Measurements from ENCODE around the gene OSBPL10. TPM values are rescaled to one million over a fixed set of nuclear protein-coding genes. Genes with fewer than 3 reads are reported as not detected.

OSBPL10 gene
- total RNA-seq, 1 donor = 29.0 TPM

DNA sequence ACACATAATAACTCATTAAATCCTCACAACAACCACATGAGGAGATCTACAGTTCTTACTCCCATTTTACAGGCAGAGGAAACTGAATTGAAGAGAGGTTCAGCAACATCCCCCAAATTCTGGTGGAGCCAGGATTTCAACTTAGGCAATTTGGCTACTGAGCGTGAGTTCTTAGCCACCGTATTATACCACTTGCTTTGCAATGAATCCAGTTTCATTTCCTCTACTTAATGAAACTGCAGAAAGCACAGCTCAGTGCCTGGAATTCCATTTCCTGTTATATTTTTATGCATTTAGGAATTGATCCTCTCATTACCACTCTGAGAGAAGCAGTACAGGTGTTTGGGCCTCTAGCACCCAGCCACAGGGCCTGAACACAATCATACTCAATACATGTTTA lies 4.8 kb upstream of the OSBPL10 start:
- no peak overlapping the region for H3K27ac ChIP-seq (ENCODE audit: low read depth, low read length)
- TF ChIP-seq, protein P1, sequence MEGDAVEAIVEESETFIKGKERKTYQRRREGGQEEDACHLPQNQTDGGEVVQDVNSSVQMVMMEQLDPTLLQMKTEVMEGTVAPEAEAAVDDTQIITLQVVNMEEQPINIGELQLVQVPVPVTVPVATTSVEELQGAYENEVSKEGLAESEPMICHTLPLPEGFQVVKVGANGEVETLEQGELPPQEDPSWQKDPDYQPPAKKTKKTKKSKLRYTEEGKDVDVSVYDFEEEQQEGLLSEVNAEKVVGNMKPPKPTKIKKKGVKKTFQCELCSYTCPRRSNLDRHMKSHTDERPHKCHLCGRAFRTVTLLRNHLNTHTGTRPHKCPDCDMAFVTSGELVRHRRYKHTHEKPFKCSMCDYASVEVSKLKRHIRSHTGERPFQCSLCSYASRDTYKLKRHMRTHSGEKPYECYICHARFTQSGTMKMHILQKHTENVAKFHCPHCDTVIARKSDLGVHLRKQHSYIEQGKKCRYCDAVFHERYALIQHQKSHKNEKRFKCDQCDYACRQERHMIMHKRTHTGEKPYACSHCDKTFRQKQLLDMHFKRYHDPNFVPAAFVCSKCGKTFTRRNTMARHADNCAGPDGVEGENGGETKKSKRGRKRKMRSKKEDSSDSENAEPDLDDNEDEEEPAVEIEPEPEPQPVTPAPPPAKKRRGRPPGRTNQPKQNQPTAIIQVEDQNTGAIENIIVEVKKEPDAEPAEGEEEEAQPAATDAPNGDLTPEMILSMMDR (IDR thresholded peaks at IDR 0.05; ENCODE audit: extremely low read depth, low read depth, low read length) = no peak
- no peak overlapping the region for H2AFZ ChIP-seq (ENCODE audit: low read length)
- H3K36me3 ChIP-seq (ENCODE audit: insufficient read depth, low read length) = no peaks in the 10 kb centered on the region
- H3K4me1 ChIP-seq (ENCODE audit: insufficient read depth, low read length) = no peaks in the 10 kb centered on the region
- no peak overlapping the region for H3K4me3 ChIP-seq (ENCODE audit: insufficient read depth, low read length)
- H3K9me3 ChIP-seq (ENCODE audit: low read depth, low read length) = peaks cover 1% of the 10 kb centered on the region
- no peaks in the 10 kb centered on the region for H3K79me2 ChIP-seq (ENCODE audit: insufficient read depth, low read length)
- no peak overlapping the region for H3K4me2 ChIP-seq (ENCODE audit: insufficient read depth, low read length)
- no peak for DNase-seq (ENCODE audit: insufficient read length, low spot score, missing footprints)
- H4K20me1 ChIP-seq (ENCODE audit: insufficient read depth, low read length) = no peaks in the 10 kb centered on the region
- no peaks in the 10 kb centered on the region for H3K27me3 ChIP-seq (ENCODE audit: insufficient read depth, low read length)

- no peak overlapping the region for H2AFZ ChIP-seq (ENCODE audit: low read length)
- no peaks in the 10 kb centered on the region for H4K20me1 ChIP-seq (ENCODE audit: insufficient read depth, low read length)
- no peak for DNase-seq (ENCODE audit: insufficient read length, low spot score, missing footprints)
- no peak overlapping the region for H3K27ac ChIP-seq (ENCODE audit: low read depth, low read length)
- TF ChIP-seq, protein P1 (IDR thresholded peaks at IDR 0.05; ENCODE audit: extremely low read depth, low read depth, low read length) = no peak
- H3K4me1 ChIP-seq (ENCODE audit: insufficient read depth, low read length) = peaks cover 7% of the 10 kb centered on the region
- no peaks in the 10 kb centered on the region for H3K27me3 ChIP-seq (ENCODE audit: insufficient read depth, low read length)
- no peaks in the 10 kb centered on the region for H3K36me3 ChIP-seq (ENCODE audit: insufficient read depth, low read length)
- no peak overlapping the region for H3K4me3 ChIP-seq (ENCODE audit: insufficient read depth, low read length)
- no peaks in the 10 kb centered on the region for H3K9me3 ChIP-seq (ENCODE audit: low read depth, low read length)
- no peaks in the 10 kb centered on the region for H3K79me2 ChIP-seq (ENCODE audit: insufficient read depth, low read length)
- no peak overlapping the region for H3K4me2 ChIP-seq (ENCODE audit: insufficient read depth, low read length)
Measured at GRCh38 chr3:31984321-31984720, 3.3 kb upstream of the OSBPL10 start.

- Histone ChIP-seq H4K20me1 (ENCODE audit: insufficient read depth, low read length) (no peaks in the 10 kb centered on the region), H2AFZ (ENCODE audit: low read length) (peak overlapping the region; percentile 88), H3K27ac (ENCODE audit: low read depth, low read length) (no peak overlapping the region), H3K9me3 (ENCODE audit: low read depth, low read length) (no peaks in the 10 kb centered on the region), H3K27me3 (ENCODE audit: insufficient read depth, low read length) (no peaks in the 10 kb centered on the region), H3K36me3 (ENCODE audit: insufficient read depth, low read length) (no peaks in the 10 kb centered on the region), H3K4me2 (ENCODE audit: insufficient read depth, low read length) (peak overlapping the region; percentile 86), H3K79me2 (ENCODE audit: insufficient read depth, low read length) (peaks cover 4% of the 10 kb centered on the region), H3K4me3 (ENCODE audit: insufficient read depth, low read length) (peak overlapping the region; percentile 85), H3K4me1 (ENCODE audit: insufficient read depth, low read length) (peaks cover 7% of the 10 kb centered on the region)
- peak; percentile 84 for DNase-seq (ENCODE audit: insufficient read length, low spot score, missing footprints)
- TF ChIP-seq, protein P1 (IDR thresholded peaks at IDR 0.05; ENCODE audit: extremely low read depth, low read depth, low read length) = no peak
Measured at GRCh38 chr3:31980530-31981205, 394 bp downstream of the OSBPL10 start.

- Histone ChIP-seq H3K4me2 (ENCODE audit: insufficient read depth, low read length) (peak overlapping the region; percentile 41), H3K4me1 (ENCODE audit: insufficient read depth, low read length) (peaks cover 7% of the 10 kb centered on the region), H3K79me2 (ENCODE audit: insufficient read depth, low read length) (peaks cover 9% of the 10 kb centered on the region), H2AFZ (ENCODE audit: low read length) (no peak overlapping the region), H3K9me3 (ENCODE audit: low read depth, low read length) (no peaks in the 10 kb centered on the region), H3K27ac (ENCODE audit: low read depth, low read length) (no peak overlapping the region), H3K27me3 (ENCODE audit: insufficient read depth, low read length) (no peaks in the 10 kb centered on the region), H3K4me3 (ENCODE audit: insufficient read depth, low read length) (no peak overlapping the region), H3K36me3 (ENCODE audit: insufficient read depth, low read length) (no peaks in the 10 kb centered on the region), H4K20me1 (ENCODE audit: insufficient read depth, low read length) (no peaks in the 10 kb centered on the region)
- TF ChIP-seq, protein P1 (IDR thresholded peaks at IDR 0.05; ENCODE audit: extremely low read depth, low read depth, low read length) = no peak
- DNase-seq (ENCODE audit: insufficient read length, low spot score, missing footprints) = no peak
Measured at GRCh38 chr3:31979001-31979697, 1.9 kb downstream of the OSBPL10 start.
